DMS53 (cell line): ENCODE measurements around the gene MEST.
"Not testable (repeated sequence)": the region's sequence is repeated elsewhere in the genome, so short reads cannot be mapped to it uniquely, and the experiment has no call there.

Experiments used
- DNase-seq: peaks from one replicate; lab custom pipeline; 2025; lab: John Stamatoyannopoulos, UW

MEST gene

GRCh38 chr7:130523519-130524125 is 31.7 kb downstream of the MEST start:
- not testable (repeated sequence) for DNase-seq

GRCh38 chr7:130524628-130525027 is 32.7 kb downstream of the MEST start:
- DNase-seq, result no peak

- DNase-seq, result not testable (repeated sequence)
Observed at GRCh38 chr7:130527752-130528355, 36.0 kb downstream of the MEST start.

- no peak for DNase-seq
Observed at GRCh38 chr7:130529417-130529816, 37.5 kb downstream of the MEST start.

GRCh38 chr7:130537894-130538293 is 46.0 kb downstream of the MEST start:
- not testable (repeated sequence) for DNase-seq

- not testable (repeated sequence) for DNase-seq
Observed at GRCh38 chr7:130541287-130541686, 49.4 kb downstream of the MEST start.

GRCh38 chr7:130542297-130542696 is 50.4 kb downstream of the MEST start:
- not testable (repeated sequence) for DNase-seq

GRCh38 chr7:130543487-130544010 is 51.7 kb downstream of the MEST start:
- DNase-seq, result no peak

- DNase-seq, result no peak
Observed at GRCh38 chr7:130544356-130544755, 52.5 kb downstream of the MEST start.

- DNase-seq, result no peak
Observed at GRCh38 chr7:130553398-130554029, 61.6 kb downstream of the MEST start.

- no peak for DNase-seq
Observed at GRCh38 chr7:130554481-130554880, 62.6 kb downstream of the MEST start.
